Fibroblast of lung (primary cell): ENCODE measurements around the gene C11orf86. TPM values are rescaled to one million over a fixed set of nuclear protein-coding genes. Genes with fewer than 3 reads are reported as not detected.

ENCODE experiments used
- DNase-seq, 2 donors: peaks; one replicate each; pipeline versions ENCODE4 v3.0.0 to v3.0.0-alpha.2; 2010; ENCODE audit warnings: low read depth in 2 of 2
- H2AFZ ChIP-seq: 2 replicates; pipeline ENCODE4 v1.5.1; 2012; ENCODE audit warnings: low read length, control low read depth, inconsistent platforms
- H3K27ac ChIP-seq: 2 replicates; pipeline ENCODE4 v1.5.1; 2011; ENCODE audit warnings: low read length, control low read depth; ENCODE audit not compliant: insufficient read depth
- H3K27me3 ChIP-seq: 2 replicates; pipeline ENCODE4 v1.5.1; 2011; ENCODE audit warnings: mild to moderate bottlenecking, low read length; ENCODE audit not compliant: control insufficient read depth, insufficient read depth
- H3K36me3 ChIP-seq: 2 replicates; pipeline ENCODE4 v1.5.1; 2011; ENCODE audit warnings: low read length; ENCODE audit not compliant: control insufficient read depth, insufficient read depth
- H3K4me1 ChIP-seq: 2 replicates; pipeline ENCODE4 v1.5.1; 2011; ENCODE audit warnings: low read length; ENCODE audit not compliant: control insufficient read depth, insufficient read depth; ENCODE audit errors: extremely low read depth
- H3K4me2 ChIP-seq: 2 replicates; pipeline ENCODE4 v1.5.1; 2011; ENCODE audit warnings: low read length, control low read depth; ENCODE audit not compliant: insufficient read depth; ENCODE audit errors: extremely low read depth
- H3K4me3 ChIP-seq, 4 experiments: fragments of 200-600 bp in 1 of 4; sonication (generic) in 1 of 4; replicated peaks in 1 of 4; 2 replicates each; pipeline ENCODE4 v1.5.1; 2011 to 2016; ENCODE audit warnings: low read length in 4 of 4, low read depth in 3 of 4, mild to moderate bottlenecking in 3 of 4, control low read depth in 2 of 4, inconsistent platforms in 1 of 4, mixed read lengths in 1 of 4; ENCODE audit not compliant: insufficient read depth in 1 of 4; ENCODE audit errors: control extremely low read depth in 1 of 4
- H3K79me2 ChIP-seq: 2 replicates; pipeline ENCODE4 v1.5.1; 2012; ENCODE audit warnings: mild to moderate bottlenecking, low read length, inconsistent platforms; ENCODE audit not compliant: control insufficient read depth, insufficient read depth
- H3K9ac ChIP-seq: 2 replicates; pipeline ENCODE4 v1.5.1; 2011; ENCODE audit warnings: mild to moderate bottlenecking, low read length, control low read depth; ENCODE audit not compliant: insufficient read depth
- H3K9me3 ChIP-seq: 2 replicates; pipeline ENCODE4 v1.5.1; 2012; ENCODE audit warnings: low read depth, low read length; ENCODE audit not compliant: control insufficient read depth, insufficient read depth
- H4K20me1 ChIP-seq: 2 replicates; pipeline ENCODE4 v1.5.1; 2011; ENCODE audit warnings: low read length; ENCODE audit not compliant: control insufficient read depth, insufficient read depth; ENCODE audit errors: extremely low read depth
- EZH2 ChIP-seq: IDR thresholded peaks from 2 replicates; pipeline ENCODE4 v1.5.1; 2012; ENCODE audit warnings: low read length, control low read depth, mild to moderate bottlenecking; ENCODE audit errors: missing control alignments
- polyA plus RNA-seq, 2 donors: library from polyadenylated mRNA; depleted of rRNA in 1 of 2; stranded (reverse) in 1 of 2; unstranded in 1 of 2; fragments of >200 nt; gene quantifications; 2 replicates each; pipeline ENCODE4 v1.2.1, GENCODE V29; 2011 to 2012; ENCODE audit warnings: missing spikeins in 1 of 2
- total RNA-seq: library from RNA; depleted of rRNA; stranded (reverse); fragments of >200 nt; gene quantifications from 2 replicates; pipeline ENCODE4 v1.2.1, GENCODE V29; 2014
- TF ChIP-seq, protein P1 (sequence below), 2 donors: IDR thresholded peaks in 1 of 2; conservative IDR thresholded peaks in 1 of 2; 1 replicate in 1 of 2; 2 replicates in 1 of 2; pipeline ENCODE4 v1.5.1; 2011 to 2012; ENCODE audit warnings: low read length in 2 of 2, control low read depth in 1 of 2, inconsistent platforms in 1 of 2, low read depth in 1 of 2, mild to moderate bottlenecking in 1 of 2

Gene C11orf86
- total and polyA plus RNA-seq, 2 donors (not counting 1 experiment from before 2014, with no cell fraction given), result not detected

- TF ChIP-seq, protein P1, sequence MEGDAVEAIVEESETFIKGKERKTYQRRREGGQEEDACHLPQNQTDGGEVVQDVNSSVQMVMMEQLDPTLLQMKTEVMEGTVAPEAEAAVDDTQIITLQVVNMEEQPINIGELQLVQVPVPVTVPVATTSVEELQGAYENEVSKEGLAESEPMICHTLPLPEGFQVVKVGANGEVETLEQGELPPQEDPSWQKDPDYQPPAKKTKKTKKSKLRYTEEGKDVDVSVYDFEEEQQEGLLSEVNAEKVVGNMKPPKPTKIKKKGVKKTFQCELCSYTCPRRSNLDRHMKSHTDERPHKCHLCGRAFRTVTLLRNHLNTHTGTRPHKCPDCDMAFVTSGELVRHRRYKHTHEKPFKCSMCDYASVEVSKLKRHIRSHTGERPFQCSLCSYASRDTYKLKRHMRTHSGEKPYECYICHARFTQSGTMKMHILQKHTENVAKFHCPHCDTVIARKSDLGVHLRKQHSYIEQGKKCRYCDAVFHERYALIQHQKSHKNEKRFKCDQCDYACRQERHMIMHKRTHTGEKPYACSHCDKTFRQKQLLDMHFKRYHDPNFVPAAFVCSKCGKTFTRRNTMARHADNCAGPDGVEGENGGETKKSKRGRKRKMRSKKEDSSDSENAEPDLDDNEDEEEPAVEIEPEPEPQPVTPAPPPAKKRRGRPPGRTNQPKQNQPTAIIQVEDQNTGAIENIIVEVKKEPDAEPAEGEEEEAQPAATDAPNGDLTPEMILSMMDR (conservative IDR thresholded peaks at IDR 0.05 in 1 of 2, IDR thresholded peaks at IDR 0.05 in 1 of 2; ENCODE audit: low read depth in 1 of 2, low read length in 2 of 2), result no peak
- no peak for TF ChIP-seq EZH2
- no peak overlapping the region for H3K4me2 ChIP-seq
Measured at GRCh38 chr11:66975405-66976027, 412 bp downstream of the C11orf86 start.

GRCh38 chr11:66976028-66976467 lies 944 bp downstream of the C11orf86 start:
- H3K27ac ChIP-seq, result no peak overlapping the region
- H4K20me1 ChIP-seq, result no peaks in the 10 kb centered on the region
- no peak overlapping the region for H3K4me3 ChIP-seq
- H3K4me1 ChIP-seq, result peaks cover 6% of the 10 kb centered on the region
- no peak overlapping the region for H3K4me2 ChIP-seq
- TF ChIP-seq, protein P1 (conservative IDR thresholded peaks at IDR 0.05 in 1 of 2, IDR thresholded peaks at IDR 0.05 in 1 of 2; ENCODE audit: low read depth in 1 of 2, low read length in 2 of 2), result peak; percentile 70 to 84
- TF ChIP-seq EZH2, result no peak
- H3K79me2 ChIP-seq, result no peaks in the 10 kb centered on the region
- DNase-seq, result peak in 1 of 2 donors; percentile 37
- H3K9ac ChIP-seq, result no peak overlapping the region
- H2AFZ ChIP-seq, result no peak overlapping the region
- no peaks in the 10 kb centered on the region for H3K27me3 ChIP-seq
- H3K9me3 ChIP-seq, result no peaks in the 10 kb centered on the region
- H3K36me3 ChIP-seq, result no peaks in the 10 kb centered on the region

More at GRCh38 chr11:66975405-66976027, 412 bp downstream of the C11orf86 start:
- Histone ChIP-seq H4K20me1 (no peaks in the 10 kb centered on the region), H3K9me3 (no peaks in the 10 kb centered on the region), H3K27me3 (no peaks in the 10 kb centered on the region), H3K4me3 (no peak overlapping the region), H3K9ac (no peak overlapping the region), H3K4me1 (peaks cover 9% of the 10 kb centered on the region), H3K36me3 (no peaks in the 10 kb centered on the region), H2AFZ (no peak overlapping the region), H3K27ac (no peak overlapping the region), H3K79me2 (no peaks in the 10 kb centered on the region)
- DNase-seq, result no peak

GRCh38 chr11:66976925-66977324 lies 1.8 kb downstream of the C11orf86 start:
- TF ChIP-seq, protein P1 (conservative IDR thresholded peaks at IDR 0.05 in 1 of 2, IDR thresholded peaks at IDR 0.05 in 1 of 2; ENCODE audit: low read depth in 1 of 2, low read length in 2 of 2), result no peak
- TF ChIP-seq EZH2, result no peak
- no peak for DNase-seq
- peaks cover 2% of the 10 kb centered on the region for H3K4me1 ChIP-seq
- no peaks in the 10 kb centered on the region for H3K79me2 ChIP-seq
- no peak overlapping the region for H3K4me3 ChIP-seq
- no peak overlapping the region for H3K27ac ChIP-seq
- H4K20me1 ChIP-seq, result no peaks in the 10 kb centered on the region
- no peak overlapping the region for H3K9ac ChIP-seq
- no peaks in the 10 kb centered on the region for H3K9me3 ChIP-seq
- H3K36me3 ChIP-seq, result no peaks in the 10 kb centered on the region
- no peak overlapping the region for H2AFZ ChIP-seq
- no peak overlapping the region for H3K4me2 ChIP-seq
- H3K27me3 ChIP-seq, result no peaks in the 10 kb centered on the region
